ENCODE data around the gene DHRS2.

GRCh38 chr14:23681337-23681736 is 45.2 kb downstream of the DHRS2 start:
- TF ChIP-seq POLR2AphosphoS5 (IDR thresholded peaks at IDR 0.05) = no peak
- TF ChIP-seq CTCF (IDR thresholded peaks at IDR 0.05) = no peak
- TF ChIP-seq POLR2A (IDR thresholded peaks at IDR 0.05) = no peak
- TF ChIP-seq EP300 (IDR thresholded peaks at IDR 0.05) = no peak

Measured in stomach (tissue), 4 donors.